Natural killer cell (primary cell): ENCODE data around the gene BCL6B. TPM values are rescaled to one million over a fixed set of nuclear protein-coding genes. Genes with fewer than 3 reads are reported as not detected.
"Not testable (repeated sequence)": the region's sequence is repeated elsewhere in the genome, so short reads cannot be mapped to it uniquely, and the experiment has no call there.

Experiments used
- ATAC-seq, 3 donors: fragments of 150-1000 bp in 2 of 3; fragments of 200-7000 bp in 1 of 3; cut with Tn5 transposase; 1 replicate in 1 of 3; 2 replicates in 2 of 3; pipeline ENCODE4 v1.10.0; 2021; ENCODE audit warnings: mild to moderate bottlenecking in 2 of 3, moderate library complexity in 2 of 3
- DNase-seq, 2 donors: peaks; one replicate each; pipeline versions ENCODE4 v3.0.0 to v3.0.0-alpha.2; 2013 to 2021; ENCODE audit warnings: mixed read lengths in 1 of 2
- H3K27ac ChIP-seq: one replicate; pipeline ENCODE4 v1.5.1; 2013; ENCODE audit warnings: mild to moderate bottlenecking, low read length
- H3K27me3 ChIP-seq: one replicate; pipeline ENCODE4 v1.6.1; 2013; ENCODE audit warnings: low read length; ENCODE audit not compliant: control insufficient read depth, insufficient read depth
- H3K36me3 ChIP-seq: one replicate; pipeline ENCODE4 v1.6.1; 2013; ENCODE audit warnings: low read length; ENCODE audit not compliant: control insufficient read depth, insufficient read depth
- H3K4me1 ChIP-seq: one replicate; pipeline ENCODE4 v1.6.1; 2013; ENCODE audit warnings: low read length; ENCODE audit not compliant: control insufficient read depth, insufficient read depth
- H3K4me3 ChIP-seq: one replicate; pipeline ENCODE4 v1.5.1; 2013; ENCODE audit warnings: low read length
- H3K9me3 ChIP-seq: one replicate; pipeline ENCODE4 v1.6.1; 2013; ENCODE audit warnings: low read length; ENCODE audit not compliant: control insufficient read depth, insufficient read depth
- H3K27ac Mint-ChIP-seq, 2 donors: one replicate each; pipeline ENCODE4 v1.8.0; 2022; ENCODE audit warnings: mild to moderate bottlenecking in 2 of 2, mixed read lengths in 2 of 2, moderate library complexity in 1 of 2
- H3K27me3 Mint-ChIP-seq, 2 donors: one replicate each; pipeline ENCODE4 v1.8.0; 2022; ENCODE audit warnings: low read depth in 2 of 2, mixed read lengths in 2 of 2
- H3K36me3 Mint-ChIP-seq: one replicate; pipeline ENCODE4 v1.8.0; 2022; ENCODE audit warnings: mixed read lengths
- H3K4me1 Mint-ChIP-seq, 2 donors: one replicate each; pipeline ENCODE4 v1.8.0; 2022; ENCODE audit warnings: mixed read lengths in 2 of 2
- H3K4me3 Mint-ChIP-seq: one replicate; pipeline ENCODE4 v1.8.0; 2022; ENCODE audit warnings: mild to moderate bottlenecking, moderate library complexity, mixed read lengths
- H3K9me3 Mint-ChIP-seq, 2 donors: one replicate each; pipeline ENCODE4 v1.8.0; 2022; ENCODE audit warnings: mixed read lengths in 2 of 2
- WGBS: methylation state at CpG from one replicate; pipeline ENCODE4 v1.1.7; 2013; ENCODE audit warnings: missing lambda C conversion rate; ENCODE audit not compliant: insufficient coverage; 5-methylcytosine and 5-hydroxymethylcytosine counted together
- intact Hi-C: fragments of 100-400 bp; cut with micrococcal nuclease; formaldehyde crosslinking; loops from one replicate; pipeline ENCODE4 v1.14.2; 2022
- total RNA-seq, 4 donors: library from RNA; stranded (reverse); fragments of 120-200 nt in 1 of 4; gene quantifications; one replicate each; pipeline versions ENCODE4 v1.2.3 to v1.2.4, GENCODE V29; 2013 to 2022
- TF ChIP-seq, protein P1 (sequence below): fragments of 200-600 bp; IDR thresholded peaks from one replicate; pipeline ENCODE4 v1.8.0; 2022; ENCODE audit warnings: antibody characterized with exemption

The BCL6B gene
- total RNA-seq, 3 donors from 2014 or later (not counting 1 experiment from before 2014, with no cell fraction given) = 0.49 to 0.84 TPM; not detected in 1

DNA sequence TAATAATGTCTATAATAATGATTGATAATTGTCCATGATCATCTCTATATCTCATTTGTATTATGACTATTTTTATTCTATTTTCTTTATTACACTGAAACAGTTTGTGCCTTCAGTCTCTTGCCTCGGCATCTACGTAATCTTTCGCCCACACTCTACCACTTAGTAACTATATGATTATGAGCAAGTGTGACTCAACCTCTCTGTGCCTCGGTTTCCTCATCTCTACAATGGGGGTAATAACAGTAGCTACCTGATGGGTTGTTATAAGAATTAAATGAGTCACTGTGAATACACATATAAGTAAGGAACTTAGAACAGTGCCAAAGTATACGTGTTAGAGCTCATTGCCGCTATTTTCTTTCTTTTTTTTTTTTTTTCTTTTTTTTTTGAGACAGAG is 24.7 kb downstream of the BCL6B start:
- Histone ChIP-seq H3K4me1 (peaks cover 37% of the 10 kb centered on the region), H3K4me3 (no peak overlapping the region), H3K36me3 (no peaks in the 10 kb centered on the region), H3K27ac (no peak overlapping the region), H3K27me3 (peaks cover 6% of the 10 kb centered on the region), H3K9me3 (no peaks in the 10 kb centered on the region)
- intact Hi-C loops = loop anchor here (5.0 kb wide), 2 partner anchors 35 to 245 kb away; partner anchors contain the start of genes CLEC10A and YBX2
- Mint-ChIP-seq H3K27ac (peak overlapping the region in 1 of 2 donors; percentile 11), H3K27me3 (peaks cover 0 to 7% of the 10 kb centered on the region in 2 donors), H3K4me1 (peaks cover 21 to 35% of the 10 kb centered on the region in 2 donors), H3K4me3 (peak overlapping the region; percentile 35), H3K9me3 (no peaks in the 10 kb centered on the region), H3K36me3 (no peaks in the 10 kb centered on the region)
- TF ChIP-seq, protein P1, sequence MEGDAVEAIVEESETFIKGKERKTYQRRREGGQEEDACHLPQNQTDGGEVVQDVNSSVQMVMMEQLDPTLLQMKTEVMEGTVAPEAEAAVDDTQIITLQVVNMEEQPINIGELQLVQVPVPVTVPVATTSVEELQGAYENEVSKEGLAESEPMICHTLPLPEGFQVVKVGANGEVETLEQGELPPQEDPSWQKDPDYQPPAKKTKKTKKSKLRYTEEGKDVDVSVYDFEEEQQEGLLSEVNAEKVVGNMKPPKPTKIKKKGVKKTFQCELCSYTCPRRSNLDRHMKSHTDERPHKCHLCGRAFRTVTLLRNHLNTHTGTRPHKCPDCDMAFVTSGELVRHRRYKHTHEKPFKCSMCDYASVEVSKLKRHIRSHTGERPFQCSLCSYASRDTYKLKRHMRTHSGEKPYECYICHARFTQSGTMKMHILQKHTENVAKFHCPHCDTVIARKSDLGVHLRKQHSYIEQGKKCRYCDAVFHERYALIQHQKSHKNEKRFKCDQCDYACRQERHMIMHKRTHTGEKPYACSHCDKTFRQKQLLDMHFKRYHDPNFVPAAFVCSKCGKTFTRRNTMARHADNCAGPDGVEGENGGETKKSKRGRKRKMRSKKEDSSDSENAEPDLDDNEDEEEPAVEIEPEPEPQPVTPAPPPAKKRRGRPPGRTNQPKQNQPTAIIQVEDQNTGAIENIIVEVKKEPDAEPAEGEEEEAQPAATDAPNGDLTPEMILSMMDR = no peak
- WGBS = 63% methylated on average over 3 of the region's 6 CpGs
- ATAC-seq = no peak
- no peak for DNase-seq

DNA sequence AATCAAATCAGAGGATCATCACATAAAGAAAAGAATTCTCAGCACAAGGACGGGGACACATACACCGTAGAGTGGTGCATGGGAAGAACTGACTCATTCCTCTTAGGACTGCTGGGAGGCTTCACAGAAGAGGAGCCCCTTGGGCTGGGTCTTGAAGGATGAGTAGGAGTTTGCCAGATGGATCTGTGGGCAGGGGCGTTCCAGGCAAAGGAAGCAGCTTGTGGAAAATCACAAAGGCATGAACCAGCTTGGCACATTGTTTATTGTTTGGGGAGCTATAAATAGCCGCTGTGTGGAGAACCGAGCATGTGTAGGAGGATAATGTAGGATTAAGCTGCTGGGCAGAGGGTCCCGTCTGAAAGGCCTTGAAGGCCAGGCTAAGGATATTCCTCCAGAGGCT is 26.1 kb downstream of the BCL6B start:
- Histone ChIP-seq H3K36me3 (no peaks in the 10 kb centered on the region), H3K4me1 (peaks cover 23% of the 10 kb centered on the region), H3K4me3 (no peak overlapping the region), H3K27ac (no peak overlapping the region), H3K27me3 (peaks cover 2% of the 10 kb centered on the region), H3K9me3 (no peaks in the 10 kb centered on the region)
- no peak for ATAC-seq
- no peaks in the 10 kb centered on the region for H3K36me3 Mint-ChIP-seq
- H3K4me1 Mint-ChIP-seq = peaks cover 21 to 22% of the 10 kb centered on the region in 2 donors
- no peak for DNase-seq
- TF ChIP-seq, protein P1 = no peak
- H3K9me3 Mint-ChIP-seq = no peaks in the 10 kb centered on the region
- H3K27ac Mint-ChIP-seq = no peak overlapping the region
- no peak overlapping the region for H3K4me3 Mint-ChIP-seq
- intact Hi-C loops = loop anchor here (5.0 kb wide), 2 partner anchors 33 to 243 kb away; partner anchors contain the start of genes CLEC10A and YBX2
- 90% methylated on average over 6 of the region's 6 CpGs for WGBS
- peaks cover 0 to 5% of the 10 kb centered on the region in 2 donors for H3K27me3 Mint-ChIP-seq

DNA sequence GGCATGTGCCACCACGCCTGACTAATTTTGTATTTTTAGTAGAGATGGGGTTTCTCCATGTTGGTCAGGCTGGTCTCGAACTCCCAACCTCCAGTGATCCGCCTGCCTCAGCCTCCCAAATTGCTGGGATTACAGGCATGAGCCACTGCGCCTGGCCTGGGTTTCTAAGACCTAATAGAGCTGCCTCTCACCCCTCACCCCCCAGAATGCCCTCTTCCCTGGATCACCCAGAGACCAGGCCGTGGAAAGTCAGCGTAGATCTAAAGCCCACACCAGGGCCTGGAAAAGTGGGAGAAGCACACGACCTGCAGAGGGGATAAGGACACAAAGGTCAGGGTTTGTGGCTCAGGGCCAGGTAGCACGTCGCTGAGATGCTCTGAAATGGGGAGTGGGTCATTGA is 27.7 kb downstream of the BCL6B start:
- H3K4me3 ChIP-seq, intact Hi-C loops, H3K9me3 Mint-ChIP-seq, H3K36me3 ChIP-seq, ATAC-seq, H3K27ac Mint-ChIP-seq, H3K9me3 ChIP-seq, H3K36me3 Mint-ChIP-seq, H3K27ac ChIP-seq, DNase-seq, H3K27me3 Mint-ChIP-seq, H3K4me3 Mint-ChIP-seq, H3K27me3 ChIP-seq: not testable (repeated sequence)
- 87% methylated on average over 8 of the region's 9 CpGs for WGBS
- peaks cover 20 to 21% of the 10 kb centered on the region in 2 donors for H3K4me1 Mint-ChIP-seq
- H3K4me1 ChIP-seq = peaks cover 19% of the 10 kb centered on the region

DNA sequence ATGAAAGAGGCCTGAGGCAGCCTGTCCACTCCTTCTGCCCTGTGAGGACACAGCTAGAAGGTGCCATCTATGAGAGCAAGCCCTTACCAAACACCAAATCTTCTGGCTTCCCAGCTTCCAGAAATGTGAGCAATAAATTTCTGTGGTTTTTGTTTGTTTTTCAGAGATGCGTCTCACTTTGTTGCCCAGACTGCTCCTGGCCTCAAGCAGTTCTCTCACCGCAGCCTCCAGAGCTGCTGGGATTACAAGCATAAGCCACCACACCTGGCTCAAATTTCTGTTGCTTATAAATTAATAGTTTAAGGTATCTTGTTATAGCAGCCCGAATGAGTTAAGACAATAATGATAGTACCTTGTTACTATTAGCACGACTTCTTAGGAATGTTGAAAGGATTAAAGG is 33.5 kb downstream of the BCL6B start:
- H3K4me3 ChIP-seq = no peak overlapping the region
- H3K36me3 ChIP-seq = no peaks in the 10 kb centered on the region
- WGBS = 92% methylated on average over 4 of the region's 4 CpGs
- no peak overlapping the region for H3K27ac ChIP-seq
- Mint-ChIP-seq H3K27ac (no peak overlapping the region), H3K36me3 (no peaks in the 10 kb centered on the region), H3K9me3 (no peaks in the 10 kb centered on the region), H3K4me3 (no peak overlapping the region), H3K27me3 (peaks cover 7 to 8% of the 10 kb centered on the region in 2 donors), H3K4me1 (peaks cover 4 to 8% of the 10 kb centered on the region in 2 donors)
- intact Hi-C loops = no loop called here
- H3K27me3 ChIP-seq = no peaks in the 10 kb centered on the region
- ATAC-seq (no peak), DNase-seq (no peak)
- no peaks in the 10 kb centered on the region for H3K9me3 ChIP-seq
- peaks cover 5% of the 10 kb centered on the region for H3K4me1 ChIP-seq
- TF ChIP-seq, protein P1 = no peak
